ENCODE results near the gene BRCC3. TPM values are rescaled to one million over a fixed set of nuclear protein-coding genes. Genes with fewer than 3 reads are reported as not detected.
"Not testable (repeated sequence)": the region's sequence is repeated elsewhere in the genome, so short reads cannot be mapped to it uniquely, and the experiment has no call there.

Gene BRCC3
- total and polyA plus RNA-seq, 9 donors: 9.4 to 18.2 (median 15.6) TPM

GRCh38 chrX:155134255-155134654, 62.9 kb downstream of the BRCC3 start:
- 76% methylated on average over 2 of the region's 4 CpGs for WGBS (ENCODE audit: insufficient coverage)

GRCh38 chrX:155143959-155144548, 72.7 kb downstream of the BRCC3 start:
- 62% methylated on average over 4 of the region's 6 CpGs for WGBS (ENCODE audit: insufficient coverage)
- H3K4me1 ChIP-seq (ENCODE audit: control insufficient read depth, insufficient read depth, low read length): no peaks in the 10 kb centered on the region

More at GRCh38 chrX:155134255-155134654, 62.9 kb downstream of the BRCC3 start:
- H3K27me3 ChIP-seq (ENCODE audit: control insufficient read depth, insufficient read depth, low read length): no peaks in the 10 kb centered on the region
- H3K9me3 ChIP-seq (replicated peaks; ENCODE audit: control insufficient read depth, low read depth, low read length): peaks cover 2% of the 10 kb centered on the region
- peak; percentile 1 for DNase-seq
- no peaks in the 10 kb centered on the region for H3K36me3 ChIP-seq (ENCODE audit: control insufficient read depth, insufficient read depth, low read length)
- H3K27ac ChIP-seq (ENCODE audit: low read length): no peak overlapping the region
- H3K4me3 ChIP-seq (ENCODE audit: low read length): no peak overlapping the region
- H3K4me1 ChIP-seq (ENCODE audit: control insufficient read depth, insufficient read depth, low read length): no peaks in the 10 kb centered on the region

GRCh38 chrX:155144926-155145325, 73.6 kb downstream of the BRCC3 start:
- Histone ChIP-seq H3K4me1 (ENCODE audit: control insufficient read depth, insufficient read depth, low read length) (no peaks in the 10 kb centered on the region), H3K27ac (ENCODE audit: low read length) (no peak overlapping the region), H3K9me3 (replicated peaks; ENCODE audit: control insufficient read depth, low read depth, low read length) (no peaks in the 10 kb centered on the region), H3K36me3 (ENCODE audit: control insufficient read depth, insufficient read depth, low read length) (no peaks in the 10 kb centered on the region), H3K27me3 (ENCODE audit: control insufficient read depth, insufficient read depth, low read length) (no peaks in the 10 kb centered on the region), H3K4me3 (ENCODE audit: low read length) (no peak overlapping the region)
- WGBS (ENCODE audit: insufficient coverage): no CpG with 5 or more reads among the region's 4 CpGs
- no peak for DNase-seq

More at GRCh38 chrX:155143959-155144548, 72.7 kb downstream of the BRCC3 start:
- no peaks in the 10 kb centered on the region for H3K36me3 ChIP-seq (ENCODE audit: control insufficient read depth, insufficient read depth, low read length)
- no peak overlapping the region for H3K4me3 ChIP-seq (ENCODE audit: low read length)
- no peak overlapping the region for H3K27ac ChIP-seq (ENCODE audit: low read length)
- no peaks in the 10 kb centered on the region for H3K9me3 ChIP-seq (replicated peaks; ENCODE audit: control insufficient read depth, low read depth, low read length)
- no peak for DNase-seq
- H3K27me3 ChIP-seq (ENCODE audit: control insufficient read depth, insufficient read depth, low read length): no peaks in the 10 kb centered on the region

- no CpG with 5 or more reads among the region's 6 CpGs for WGBS (ENCODE audit: insufficient coverage)
- not testable (repeated sequence) for H3K27me3 ChIP-seq (ENCODE audit: control insufficient read depth, insufficient read depth, low read length); DNase-seq
Observed at GRCh38 chrX:155147612-155148011, 76.3 kb downstream of the BRCC3 start.

GRCh38 chrX:155148166-155148565, 76.9 kb downstream of the BRCC3 start:
- not testable (repeated sequence) for H3K36me3 ChIP-seq (ENCODE audit: control insufficient read depth, insufficient read depth, low read length); H3K4me3 ChIP-seq (ENCODE audit: low read length); H3K27me3 ChIP-seq (ENCODE audit: control insufficient read depth, insufficient read depth, low read length); DNase-seq; H3K9me3 ChIP-seq (replicated peaks; ENCODE audit: control insufficient read depth, low read depth, low read length); H3K27ac ChIP-seq (ENCODE audit: low read length); H3K4me1 ChIP-seq (ENCODE audit: control insufficient read depth, insufficient read depth, low read length)
- WGBS (ENCODE audit: insufficient coverage): no CpG with 5 or more reads among the region's 11 CpGs

More at GRCh38 chrX:155147612-155148011, 76.3 kb downstream of the BRCC3 start:
- H3K4me3 ChIP-seq (ENCODE audit: low read length); H3K36me3 ChIP-seq (ENCODE audit: control insufficient read depth, insufficient read depth, low read length); H3K4me1 ChIP-seq (ENCODE audit: control insufficient read depth, insufficient read depth, low read length); H3K27ac ChIP-seq (ENCODE audit: low read length); H3K9me3 ChIP-seq (replicated peaks; ENCODE audit: control insufficient read depth, low read depth, low read length): not testable (repeated sequence)

- Histone ChIP-seq H3K27ac (ENCODE audit: low read length) (no peak overlapping the region), H3K4me3 (ENCODE audit: low read length) (no peak overlapping the region), H3K9me3 (replicated peaks; ENCODE audit: control insufficient read depth, low read depth, low read length) (no peaks in the 10 kb centered on the region), H3K27me3 (ENCODE audit: control insufficient read depth, insufficient read depth, low read length) (no peaks in the 10 kb centered on the region), H3K4me1 (ENCODE audit: control insufficient read depth, insufficient read depth, low read length) (no peaks in the 10 kb centered on the region), H3K36me3 (ENCODE audit: control insufficient read depth, insufficient read depth, low read length) (no peaks in the 10 kb centered on the region)
- 43% methylated on average over 6 of the region's 7 CpGs for WGBS (ENCODE audit: insufficient coverage)
- DNase-seq: peak; percentile 9
Observed at GRCh38 chrX:155148724-155149537, 77.6 kb downstream of the BRCC3 start.

- Histone ChIP-seq H3K9me3 (replicated peaks; ENCODE audit: control insufficient read depth, low read depth, low read length) (no peaks in the 10 kb centered on the region), H3K4me1 (ENCODE audit: control insufficient read depth, insufficient read depth, low read length) (no peaks in the 10 kb centered on the region), H3K27me3 (ENCODE audit: control insufficient read depth, insufficient read depth, low read length) (no peaks in the 10 kb centered on the region), H3K4me3 (ENCODE audit: low read length) (no peak overlapping the region), H3K27ac (ENCODE audit: low read length) (no peak overlapping the region), H3K36me3 (ENCODE audit: control insufficient read depth, insufficient read depth, low read length) (no peaks in the 10 kb centered on the region)
- WGBS (ENCODE audit: insufficient coverage): no CpG with 5 or more reads among the region's 2 CpGs
- no peak for DNase-seq
Observed at GRCh38 chrX:155169881-155170280, 98.6 kb downstream of the BRCC3 start.

Other genes starting within 250 kb of the BRCC3 start
- gene SMIM9, start 236.8 kb upstream of the BRCC3 start, total RNA-seq: not detected
- not detected for gene SMIM9, start 236.8 kb upstream of the BRCC3 start, polyA plus RNA-seq (ENCODE audit: insufficient read depth in 1 of 8, insufficient read length in 8 of 8, low replicate concordance in 1 of 8)
- 1.3 TPM for gene F8A1, start 185.2 kb upstream of the BRCC3 start, total RNA-seq
- 10 to 100 TPM in 7 of 8 donors, 1 to 10 TPM in 1; 3.6 to 19.4 (median 12.9) TPM for gene F8A1, start 185.2 kb upstream of the BRCC3 start, polyA plus RNA-seq (ENCODE audit: insufficient read depth in 1 of 8, insufficient read length in 8 of 8, low replicate concordance in 1 of 8)
- 6.4 TPM for gene F8, start 48.8 kb upstream of the BRCC3 start, total RNA-seq
- 1 to 10 TPM; 3.6 to 7.0 (median 4.7) TPM for gene F8, start 48.8 kb upstream of the BRCC3 start, polyA plus RNA-seq (ENCODE audit: insufficient read depth in 1 of 8, insufficient read length in 8 of 8, low replicate concordance in 1 of 8)
- gene FUNDC2, start 44.7 kb upstream of the BRCC3 start, total RNA-seq: 155 TPM
- 100 to 1,000 TPM; 131 to 175 (median 139) TPM for gene FUNDC2, start 44.7 kb upstream of the BRCC3 start, polyA plus RNA-seq (ENCODE audit: insufficient read depth in 1 of 8, insufficient read length in 8 of 8, low replicate concordance in 1 of 8)
- 12.9 TPM for gene CMC4, start 372 bp upstream of the BRCC3 start, total RNA-seq
- gene CMC4, start 372 bp upstream of the BRCC3 start, polyA plus RNA-seq (ENCODE audit: insufficient read depth in 1 of 8, insufficient read length in 8 of 8, low replicate concordance in 1 of 8): 10 to 100 TPM in 2 of 8 donors, 1 to 10 TPM in 6; 6.6 to 11.3 (median 9.2) TPM
- 15.6 TPM for gene MTCP1, start 372 bp upstream of the BRCC3 start, total RNA-seq
- 10 to 100 TPM in 7 of 8 donors, 1 to 10 TPM in 1; 9.7 to 16.0 (median 12.6) TPM for gene MTCP1, start 372 bp upstream of the BRCC3 start, polyA plus RNA-seq (ENCODE audit: insufficient read depth in 1 of 8, insufficient read length in 8 of 8, low replicate concordance in 1 of 8)
- gene VBP1, start 145.0 kb downstream of the BRCC3 start, total RNA-seq: 60.3 TPM
- gene VBP1, start 145.0 kb downstream of the BRCC3 start, polyA plus RNA-seq (ENCODE audit: insufficient read depth in 1 of 8, insufficient read length in 8 of 8, low replicate concordance in 1 of 8): 10 to 100 TPM; 52.5 to 67.5 (median 61.4) TPM
- 0.40 TPM for gene RAB39B, start 193.0 kb downstream of the BRCC3 start, total RNA-seq
- gene RAB39B, start 193.0 kb downstream of the BRCC3 start, polyA plus RNA-seq (ENCODE audit: insufficient read depth in 1 of 8, insufficient read length in 8 of 8, low replicate concordance in 1 of 8): under 1 TPM; 0.34 to 0.69 (median 0.52) TPM